ENCODE results near the gene C3orf22.

Gene C3orf22

GRCh38 chr3:126511291-126511690 is 47.4 kb downstream of the C3orf22 start:
- DNase-seq: no peak

- no peak for DNase-seq
These were observed 48.3 kb downstream of the C3orf22 start for GRCh38 chr3:126510308-126510910.

GRCh38 chr3:126509597-126510307 is 49.0 kb downstream of the C3orf22 start:
- no peak for DNase-seq

DNA sequence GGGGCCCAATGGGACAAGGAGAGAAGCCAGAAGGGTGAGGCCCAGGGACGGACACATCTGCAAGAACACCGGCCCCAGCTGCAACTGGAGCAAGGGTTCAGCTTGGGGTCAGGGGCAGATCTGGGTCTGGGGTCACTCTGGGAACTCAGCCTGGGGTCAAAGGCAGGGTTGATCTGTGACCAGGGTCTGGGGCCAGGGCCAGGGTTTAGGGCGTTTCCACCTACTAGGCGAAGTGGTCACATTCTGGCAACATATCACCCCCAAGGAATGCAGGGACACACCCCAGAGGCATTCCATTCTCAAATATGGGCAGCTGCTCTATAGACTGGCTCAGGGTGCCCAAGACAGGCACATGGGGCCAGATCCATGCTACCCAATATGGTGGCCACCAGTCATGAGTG is 50.2 kb downstream of the C3orf22 start:
- no peak for DNase-seq

- DNase-seq: no peak
These were observed 50.8 kb downstream of the C3orf22 start for GRCh38 chr3:126507886-126508285.

DNA sequence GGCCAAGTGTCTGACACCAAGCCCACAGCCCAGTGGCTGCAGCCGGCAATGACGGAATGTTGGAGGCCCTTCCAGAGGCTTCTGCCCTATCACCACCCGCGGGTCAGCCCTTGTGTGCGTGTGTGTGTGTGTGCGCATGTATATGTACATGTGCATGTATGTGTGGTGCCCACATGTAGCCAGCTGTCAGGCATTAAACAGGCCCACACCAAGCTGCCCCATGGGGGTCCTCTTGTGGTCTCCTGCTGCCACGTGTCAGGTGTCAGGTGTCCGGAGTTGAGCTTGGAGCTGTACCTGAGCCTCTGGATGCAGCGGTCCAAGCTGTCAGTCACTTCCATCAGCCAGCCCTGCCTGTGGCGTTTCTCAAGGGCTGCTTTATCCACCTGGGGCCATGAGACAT is 55.0 kb downstream of the C3orf22 start:
- DNase-seq: no peak

- DNase-seq: no peak
These were observed 56.1 kb downstream of the C3orf22 start for GRCh38 chr3:126502656-126503055.

GRCh38 chr3:126501736-126502135 is 57.0 kb downstream of the C3orf22 start:
- DNase-seq: no peak

DNA sequence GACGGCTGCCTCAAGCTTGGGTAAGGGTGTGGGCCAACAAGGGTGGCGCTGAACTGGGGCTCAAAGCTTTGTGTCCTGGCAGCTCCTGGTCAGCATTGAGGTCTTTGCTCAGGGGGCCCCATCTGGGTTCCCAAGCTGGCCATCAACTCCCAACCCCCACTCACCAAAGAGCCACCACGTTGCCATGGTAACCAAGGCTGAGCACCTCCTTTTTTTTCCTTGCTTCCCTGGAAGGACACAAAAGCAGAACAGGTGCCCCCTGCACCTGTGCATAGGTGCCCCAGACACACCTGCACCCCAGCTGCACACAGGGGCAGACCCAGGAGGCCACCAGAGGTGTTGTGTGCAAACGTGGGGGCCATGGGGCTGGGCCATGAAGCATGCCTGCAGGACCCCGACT is 57.7 kb downstream of the C3orf22 start:
- no peak for DNase-seq

DNA sequence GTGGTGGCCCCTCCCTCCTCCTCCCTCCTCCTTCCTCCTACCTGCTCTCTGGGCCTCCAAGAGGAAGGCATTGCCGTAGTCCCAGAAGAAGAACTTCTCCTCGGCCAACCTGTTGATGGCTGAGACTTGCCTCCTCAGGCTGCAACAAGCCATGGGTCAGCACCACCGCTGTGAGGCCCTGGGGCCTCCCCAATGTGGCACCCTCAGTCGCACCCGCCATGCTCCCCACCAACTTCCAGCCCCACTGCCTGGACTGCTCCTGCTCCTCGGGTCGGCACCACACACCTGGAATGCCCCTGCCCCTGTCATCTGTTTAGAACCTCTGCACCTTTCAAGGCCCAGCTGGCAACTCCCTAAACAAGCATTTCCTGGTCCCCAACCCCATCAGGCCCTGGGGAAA is 58.7 kb downstream of the C3orf22 start:
- no peak for DNase-seq
